Measurements from ENCODE around the gene XYLB.
"Not testable (repeated sequence)": the region's sequence is repeated elsewhere in the genome, so short reads cannot be mapped to it uniquely, and the experiment has no call there.

The XYLB gene

GRCh38 chr3:38387862-38388261, 41.3 kb downstream of the XYLB start:
- Histone ChIP-seq H3K36me3 (ENCODE audit: control insufficient read depth, insufficient read depth, low read length) (no peaks in the 10 kb centered on the region), H3K27ac (ENCODE audit: insufficient read depth, low read length, poor library complexity, severe bottlenecking) (no peak overlapping the region), H3K4me1 (ENCODE audit: control insufficient read depth, insufficient read depth, low read length, poor library complexity, severe bottlenecking) (no peaks in the 10 kb centered on the region), H3K4me3 (ENCODE audit: insufficient read depth, low read depth, low read length, poor library complexity, severe bottlenecking) (no peak overlapping the region), H3K27me3 (replicated peaks; ENCODE audit: control insufficient read depth, insufficient read depth, low read length, poor library complexity, severe bottlenecking) (no peaks in the 10 kb centered on the region), H3K9me3 (ENCODE audit: control insufficient read depth, low read length) (no peaks in the 10 kb centered on the region)
- no peak for DNase-seq

DNA sequence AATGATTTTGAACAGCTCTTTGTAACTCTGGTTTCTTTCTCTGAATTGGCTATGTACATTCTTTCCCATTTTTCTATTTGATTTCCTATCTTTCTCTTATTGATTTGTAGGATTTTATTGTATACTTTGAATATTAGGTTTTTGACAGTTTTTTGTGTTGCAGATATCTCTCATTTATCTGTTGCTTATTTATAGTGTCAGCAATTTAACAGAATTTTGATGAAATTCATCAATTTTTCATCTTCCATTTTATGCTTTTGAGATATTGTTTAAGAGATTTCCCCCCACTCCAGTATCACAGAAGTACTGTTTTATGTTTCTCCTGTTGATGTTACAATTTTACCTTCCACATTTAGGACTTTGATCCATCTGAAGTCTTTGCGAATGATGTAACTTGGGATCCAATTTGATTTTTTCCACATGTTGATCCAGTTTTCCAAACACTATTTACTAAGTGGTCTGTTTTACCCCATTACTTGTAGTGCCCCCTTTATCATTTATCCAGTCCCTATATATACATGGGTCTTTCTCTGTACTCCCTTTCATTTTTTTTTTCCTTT, 46.1 kb downstream of the XYLB start:
- DNase-seq, result no peak
- H3K27me3 ChIP-seq (replicated peaks; ENCODE audit: control insufficient read depth, insufficient read depth, low read length, poor library complexity, severe bottlenecking), result no peaks in the 10 kb centered on the region
- H3K27ac ChIP-seq (ENCODE audit: insufficient read depth, low read length, poor library complexity, severe bottlenecking), result no peak overlapping the region
- H3K4me3 ChIP-seq (ENCODE audit: insufficient read depth, low read depth, low read length, poor library complexity, severe bottlenecking), result no peak overlapping the region
- H3K9me3 ChIP-seq (ENCODE audit: control insufficient read depth, low read length), result no peaks in the 10 kb centered on the region
- H3K36me3 ChIP-seq (ENCODE audit: control insufficient read depth, insufficient read depth, low read length), result no peaks in the 10 kb centered on the region
- H3K4me1 ChIP-seq (ENCODE audit: control insufficient read depth, insufficient read depth, low read length, poor library complexity, severe bottlenecking), result no peaks in the 10 kb centered on the region

DNA sequence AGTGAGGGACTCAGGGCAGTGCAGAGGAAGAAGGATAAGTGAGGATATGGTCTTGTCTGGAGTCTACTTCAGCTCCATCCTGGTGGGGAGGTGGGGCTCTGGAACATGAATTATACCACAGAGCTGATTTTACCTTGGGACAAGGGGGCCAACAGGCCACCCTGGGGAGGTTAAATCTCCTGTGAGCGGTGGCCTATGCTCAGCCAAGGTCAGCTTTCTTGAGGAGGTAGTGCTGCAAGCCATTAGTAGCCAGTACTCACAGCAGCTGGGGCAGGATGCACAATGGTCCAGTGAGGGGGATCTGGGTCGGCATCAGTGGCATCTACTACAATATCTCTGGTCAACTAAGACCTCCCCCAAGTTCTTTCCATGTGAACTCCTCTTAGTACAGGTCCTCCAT, 49.7 kb downstream of the XYLB start:
- no peak for DNase-seq
- Histone ChIP-seq H3K36me3 (ENCODE audit: control insufficient read depth, insufficient read depth, low read length) (no peaks in the 10 kb centered on the region), H3K9me3 (ENCODE audit: control insufficient read depth, low read length) (no peaks in the 10 kb centered on the region)

DNA sequence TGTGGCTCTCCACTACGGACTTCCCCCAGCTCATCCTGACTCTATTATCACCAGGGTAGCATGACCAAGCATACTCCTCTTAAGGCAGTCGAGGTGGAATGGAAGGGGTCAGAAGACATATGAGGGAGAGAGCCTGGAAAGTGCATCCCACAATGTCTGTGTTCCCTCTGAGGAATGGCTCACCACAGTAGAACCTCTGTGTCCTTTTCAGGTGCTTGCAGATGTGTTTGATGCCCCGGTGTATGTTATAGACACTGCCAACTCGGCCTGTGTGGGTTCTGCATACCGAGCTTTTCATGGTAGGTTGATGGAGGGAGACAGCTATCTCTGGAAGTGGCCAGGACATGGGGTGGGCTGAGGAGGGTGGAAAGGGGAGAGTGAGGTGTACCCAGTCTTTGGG, 50.3 kb downstream of the XYLB start:
- no peaks in the 10 kb centered on the region for H3K4me1 ChIP-seq (ENCODE audit: control insufficient read depth, insufficient read depth, low read length, poor library complexity, severe bottlenecking)
- no peaks in the 10 kb centered on the region for H3K9me3 ChIP-seq (ENCODE audit: control insufficient read depth, low read length)
- H3K27ac ChIP-seq (ENCODE audit: insufficient read depth, low read length, poor library complexity, severe bottlenecking), result no peak overlapping the region
- no peak for DNase-seq
- H3K4me3 ChIP-seq (ENCODE audit: insufficient read depth, low read depth, low read length, poor library complexity, severe bottlenecking), result no peak overlapping the region
- H3K36me3 ChIP-seq (ENCODE audit: control insufficient read depth, insufficient read depth, low read length), result no peaks in the 10 kb centered on the region
- no peaks in the 10 kb centered on the region for H3K27me3 ChIP-seq (replicated peaks; ENCODE audit: control insufficient read depth, insufficient read depth, low read length, poor library complexity, severe bottlenecking)

More for the DNA sequence above, 49.7 kb downstream of the XYLB start:
- H3K27me3 ChIP-seq (replicated peaks; ENCODE audit: control insufficient read depth, insufficient read depth, low read length, poor library complexity, severe bottlenecking), result no peaks in the 10 kb centered on the region
- no peak overlapping the region for H3K4me3 ChIP-seq (ENCODE audit: insufficient read depth, low read depth, low read length, poor library complexity, severe bottlenecking)
- H3K4me1 ChIP-seq (ENCODE audit: control insufficient read depth, insufficient read depth, low read length, poor library complexity, severe bottlenecking), result no peaks in the 10 kb centered on the region
- no peak overlapping the region for H3K27ac ChIP-seq (ENCODE audit: insufficient read depth, low read length, poor library complexity, severe bottlenecking)

- H3K27ac ChIP-seq (ENCODE audit: insufficient read depth, low read length, poor library complexity, severe bottlenecking), result no peak overlapping the region
- no peaks in the 10 kb centered on the region for H3K4me1 ChIP-seq (ENCODE audit: control insufficient read depth, insufficient read depth, low read length, poor library complexity, severe bottlenecking)
- no peaks in the 10 kb centered on the region for H3K9me3 ChIP-seq (ENCODE audit: control insufficient read depth, low read length)
- no peaks in the 10 kb centered on the region for H3K36me3 ChIP-seq (ENCODE audit: control insufficient read depth, insufficient read depth, low read length)
- no peaks in the 10 kb centered on the region for H3K27me3 ChIP-seq (replicated peaks; ENCODE audit: control insufficient read depth, insufficient read depth, low read length, poor library complexity, severe bottlenecking)
- DNase-seq, result no peak
- no peak overlapping the region for H3K4me3 ChIP-seq (ENCODE audit: insufficient read depth, low read depth, low read length, poor library complexity, severe bottlenecking)
Observed at GRCh38 chr3:38397320-38397719, 50.7 kb downstream of the XYLB start.

- DNase-seq, result no peak
- Histone ChIP-seq H3K4me3 (ENCODE audit: insufficient read depth, low read depth, low read length, poor library complexity, severe bottlenecking) (no peak overlapping the region), H3K27ac (ENCODE audit: insufficient read depth, low read length, poor library complexity, severe bottlenecking) (no peak overlapping the region), H3K27me3 (replicated peaks; ENCODE audit: control insufficient read depth, insufficient read depth, low read length, poor library complexity, severe bottlenecking) (no peaks in the 10 kb centered on the region), H3K4me1 (ENCODE audit: control insufficient read depth, insufficient read depth, low read length, poor library complexity, severe bottlenecking) (no peaks in the 10 kb centered on the region), H3K9me3 (ENCODE audit: control insufficient read depth, low read length) (no peaks in the 10 kb centered on the region), H3K36me3 (ENCODE audit: control insufficient read depth, insufficient read depth, low read length) (no peaks in the 10 kb centered on the region)
Observed at GRCh38 chr3:38401246-38401962, 54.8 kb downstream of the XYLB start.

DNA sequence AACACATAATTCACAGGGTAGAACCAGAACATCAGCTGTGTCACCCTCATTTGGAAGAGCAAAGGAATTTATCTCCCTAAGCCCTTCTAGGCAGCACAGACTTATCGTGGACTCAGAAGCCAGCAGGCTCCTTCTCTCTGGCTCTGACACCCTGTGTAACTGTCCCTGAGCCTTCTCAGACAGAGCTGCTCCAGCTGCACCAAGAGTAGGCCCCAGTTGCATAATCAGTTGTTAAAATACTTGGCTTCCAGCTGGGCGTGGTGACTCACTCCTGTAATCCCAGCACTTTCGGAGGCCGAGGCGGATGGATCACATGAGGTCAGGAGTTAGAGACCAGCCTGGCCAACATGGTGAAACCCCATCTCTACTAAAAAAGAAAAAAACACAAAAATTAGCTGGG, 57.7 kb downstream of the XYLB start:
- Histone ChIP-seq H3K27me3 (replicated peaks; ENCODE audit: control insufficient read depth, insufficient read depth, low read length, poor library complexity, severe bottlenecking) (no peaks in the 10 kb centered on the region), H3K9me3 (ENCODE audit: control insufficient read depth, low read length) (no peaks in the 10 kb centered on the region), H3K36me3 (ENCODE audit: control insufficient read depth, insufficient read depth, low read length) (no peaks in the 10 kb centered on the region), H3K4me1 (ENCODE audit: control insufficient read depth, insufficient read depth, low read length, poor library complexity, severe bottlenecking) (no peaks in the 10 kb centered on the region), H3K4me3 (ENCODE audit: insufficient read depth, low read depth, low read length, poor library complexity, severe bottlenecking) (no peak overlapping the region), H3K27ac (ENCODE audit: insufficient read depth, low read length, poor library complexity, severe bottlenecking) (no peak overlapping the region)
- DNase-seq, result no peak

GRCh38 chr3:38411591-38411990, 65.0 kb downstream of the XYLB start:
- no peaks in the 10 kb centered on the region for H3K4me1 ChIP-seq (ENCODE audit: control insufficient read depth, insufficient read depth, low read length, poor library complexity, severe bottlenecking)
- H3K36me3 ChIP-seq (ENCODE audit: control insufficient read depth, insufficient read depth, low read length), result no peaks in the 10 kb centered on the region
- no peaks in the 10 kb centered on the region for H3K9me3 ChIP-seq (ENCODE audit: control insufficient read depth, low read length)
- H3K27ac ChIP-seq (ENCODE audit: insufficient read depth, low read length, poor library complexity, severe bottlenecking), result no peak overlapping the region
- H3K4me3 ChIP-seq (ENCODE audit: insufficient read depth, low read depth, low read length, poor library complexity, severe bottlenecking), result no peak overlapping the region
- DNase-seq, result no peak
- no peaks in the 10 kb centered on the region for H3K27me3 ChIP-seq (replicated peaks; ENCODE audit: control insufficient read depth, insufficient read depth, low read length, poor library complexity, severe bottlenecking)

- H3K27me3 ChIP-seq (replicated peaks; ENCODE audit: control insufficient read depth, insufficient read depth, low read length, poor library complexity, severe bottlenecking); H3K27ac ChIP-seq (ENCODE audit: insufficient read depth, low read length, poor library complexity, severe bottlenecking); DNase-seq; H3K4me1 ChIP-seq (ENCODE audit: control insufficient read depth, insufficient read depth, low read length, poor library complexity, severe bottlenecking); H3K4me3 ChIP-seq (ENCODE audit: insufficient read depth, low read depth, low read length, poor library complexity, severe bottlenecking); H3K36me3 ChIP-seq (ENCODE audit: control insufficient read depth, insufficient read depth, low read length); H3K9me3 ChIP-seq (ENCODE audit: control insufficient read depth, low read length): not testable (repeated sequence)
Observed at GRCh38 chr3:38420758-38421157, 74.2 kb downstream of the XYLB start.

DNA sequence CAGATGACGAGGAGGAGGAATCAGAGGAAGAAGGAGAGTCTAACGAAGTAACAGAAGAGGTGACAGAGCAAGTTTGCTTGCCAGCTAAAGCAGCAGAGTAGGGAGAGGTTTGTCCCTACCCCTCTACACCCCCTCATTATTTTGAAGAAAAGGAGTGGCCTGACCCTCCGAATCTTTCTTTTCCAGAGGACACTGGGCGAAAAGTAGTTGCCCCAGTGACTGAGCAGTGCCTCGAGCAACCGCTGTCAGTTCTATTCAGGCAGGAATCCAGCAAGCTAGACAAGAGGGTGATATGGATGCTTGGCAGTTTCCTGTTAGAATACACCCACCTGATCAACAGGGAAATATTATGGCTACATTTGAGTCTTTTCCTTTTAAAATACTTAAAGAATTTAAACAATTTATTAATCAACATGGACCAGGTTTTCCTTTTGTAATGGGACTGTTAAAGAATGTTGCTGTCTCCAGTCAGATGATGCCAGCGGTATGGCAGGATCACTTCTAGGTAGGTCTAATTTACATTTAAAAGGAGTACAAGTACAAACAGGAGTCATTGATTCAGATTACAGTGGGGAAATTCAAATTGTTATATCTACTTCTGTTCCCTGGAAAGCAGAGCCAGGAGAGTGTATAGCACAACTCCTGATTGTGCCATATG, 75.2 kb downstream of the XYLB start:
- Histone ChIP-seq H3K27ac (ENCODE audit: insufficient read depth, low read length, poor library complexity, severe bottlenecking) (no peak overlapping the region), H3K27me3 (replicated peaks; ENCODE audit: control insufficient read depth, insufficient read depth, low read length, poor library complexity, severe bottlenecking) (no peaks in the 10 kb centered on the region), H3K4me3 (ENCODE audit: insufficient read depth, low read depth, low read length, poor library complexity, severe bottlenecking) (no peak overlapping the region), H3K4me1 (ENCODE audit: control insufficient read depth, insufficient read depth, low read length, poor library complexity, severe bottlenecking) (peaks cover 10% of the 10 kb centered on the region), H3K9me3 (ENCODE audit: control insufficient read depth, low read length) (no peaks in the 10 kb centered on the region), H3K36me3 (ENCODE audit: control insufficient read depth, insufficient read depth, low read length) (no peaks in the 10 kb centered on the region)
- no peak for DNase-seq
